Activated naive CD4-positive, alpha-beta T cell (primary cell): ENCODE data around the gene CTXN2.
A peak's percentile ranks its signal among the peaks of the same experiment; 100 is the strongest.

ENCODE experiments used
- DNase-seq, 4 experiments: peaks; one replicate each; lab custom pipeline; 2025; lab: John Stamatoyannopoulos, UW

Gene CTXN2

GRCh38 chr15:48191574-48192225 lies at the start of gene CTXN2:
Gene CTXN2 (plus strand): TSS chr15:48191665. CDS start chr15:48201301, 9,636 bp downstream.
- no peak for DNase-seq

- no peak for DNase-seq
Observed at GRCh38 chr15:48143856-48144255, 47.6 kb upstream of the CTXN2 start.

- DNase-seq, result no peak
Observed at GRCh38 chr15:48144889-48145288, 46.6 kb upstream of the CTXN2 start.

GRCh38 chr15:48145923-48146322 lies 45.5 kb upstream of the CTXN2 start:
- DNase-seq, result no peak

GRCh38 chr15:48147358-48147757 lies 44.1 kb upstream of the CTXN2 start:
- DNase-seq, result no peak

GRCh38 chr15:48149858-48150257 lies 41.6 kb upstream of the CTXN2 start:
- DNase-seq, result no peak

GRCh38 chr15:48153526-48153925 lies 37.9 kb upstream of the CTXN2 start:
- no peak for DNase-seq

- no peak for DNase-seq
Observed at GRCh38 chr15:48168616-48169015, 22.8 kb upstream of the CTXN2 start.

- DNase-seq, result no peak
Observed at GRCh38 chr15:48170981-48171380, 20.5 kb upstream of the CTXN2 start.

- DNase-seq, result no peak
Observed at GRCh38 chr15:48175126-48175525, 16.3 kb upstream of the CTXN2 start.

GRCh38 chr15:48176112-48176511 lies 15.4 kb upstream of the CTXN2 start:
- no peak for DNase-seq

- no peak for DNase-seq
Observed at GRCh38 chr15:48176957-48177356, 14.5 kb upstream of the CTXN2 start.

GRCh38 chr15:48177383-48177765 lies 14.1 kb upstream of the CTXN2 start:
- no peak for DNase-seq

GRCh38 chr15:48177766-48178647 lies 13.5 kb upstream of the CTXN2 start, which contains the start of gene MYEF2:
Gene MYEF2 (minus strand): TSS chr15:48178295. CDS start chr15:48178237, 58 bp downstream.
- peak in 3 of 4 experiments; percentile 11 to 38 (median 34) for DNase-seq

- DNase-seq, result no peak
Observed at GRCh38 chr15:48178648-48178931, 12.9 kb upstream of the CTXN2 start.

- no peak for DNase-seq
Observed at GRCh38 chr15:48182749-48183148, 8.7 kb upstream of the CTXN2 start.

GRCh38 chr15:48185529-48185928 lies 5.9 kb upstream of the CTXN2 start:
- no peak for DNase-seq

- no peak for DNase-seq
Observed at GRCh38 chr15:48186271-48186670, 5.2 kb upstream of the CTXN2 start.

- peak in 2 of 4 experiments; percentile 1 for DNase-seq
Observed at GRCh38 chr15:48190932-48191573, 412 bp upstream of the CTXN2 start.

- DNase-seq, result no peak
Observed at GRCh38 chr15:48202068-48202467, 10.6 kb downstream of the CTXN2 start.

GRCh38 chr15:48205981-48206380 lies 14.5 kb downstream of the CTXN2 start, which contains the start of gene SLC12A1:
Gene SLC12A1 (plus strand): TSS chr15:48206302. CDS start chr15:48207720, 1,418 bp downstream.
- no peak for DNase-seq

- DNase-seq, result no peak
Observed at GRCh38 chr15:48221261-48221660, 29.8 kb downstream of the CTXN2 start.

GRCh38 chr15:48221885-48222284 lies 30.4 kb downstream of the CTXN2 start:
- DNase-seq, result no peak
